Caco-2 (cell line): Measurements from ENCODE around the gene TCERG1. TPM values are rescaled to one million over a fixed set of nuclear protein-coding genes. Genes with fewer than 3 reads are reported as not detected.

Experiments
- BruUV-seq: library from RNA; stranded (reverse); fragments of 400-500 nt; replicated peaks from 2 replicates; lab custom pipeline; 2021; lab: Mats Ljungman, UMichigan
- CTCF ChIA-PET: fragments of 300-600 bp; sonication (Branson Sonifier 250); formaldehyde crosslinking; loops from one replicate; lab custom pipeline; 2022; ENCODE audit warnings: antibody characterized with exemption; lab: Charles Lee
- POLR2A ChIA-PET: fragments of 300-600 bp; sonication (Branson Sonifier 250); formaldehyde crosslinking; loops from one replicate; lab custom pipeline; 2022; ENCODE audit warnings: antibody characterized with exemption; lab: Charles Lee
- DNase-seq, 2 experiments: peaks; one replicate each; pipeline versions ENCODE4 v3.0.0 to v3.0.0-alpha.2; 2020 to 2022
- H3K27me3 ChIP-seq: replicated peaks from 2 replicates; pipeline ENCODE4 v1.6.0; 2011; ENCODE audit warnings: low read length; ENCODE audit not compliant: control insufficient read depth, insufficient read depth
- H3K36me3 ChIP-seq: 2 replicates; pipeline ENCODE4 v1.5.1; 2011; ENCODE audit warnings: low read length; ENCODE audit not compliant: control insufficient read depth, insufficient read depth
- H3K4me1 ChIP-seq: fragments of 250-450 bp; sonication (Bioruptor Pico); 2 replicates; pipeline ENCODE4 v1.5.1; 2020; ENCODE audit warnings: mild to moderate bottlenecking
- H3K4me3 ChIP-seq: 2 replicates; pipeline ENCODE4 v1.5.1; 2011; ENCODE audit warnings: low read depth, mild to moderate bottlenecking, control low read depth, low read length
- H3K9me3 ChIP-seq: fragments of 250-450 bp; sonication (Bioruptor Pico); 2 replicates; pipeline ENCODE4 v1.5.1; 2020; ENCODE audit warnings: mild to moderate bottlenecking, moderate library complexity
- H3K27ac Mint-ChIP-seq: one replicate; pipeline ENCODE4 v1.8.0; 2022; ENCODE audit warnings: mixed read lengths; ENCODE audit not compliant: unreplicated experiment
- H3K27me3 Mint-ChIP-seq: one replicate; pipeline ENCODE4 v1.8.0; 2022; ENCODE audit warnings: mixed read lengths; ENCODE audit not compliant: insufficient read depth, unreplicated experiment
- H3K36me3 Mint-ChIP-seq: one replicate; pipeline ENCODE4 v1.8.0; 2022; ENCODE audit warnings: mild to moderate bottlenecking, mixed read lengths; ENCODE audit not compliant: insufficient read depth, unreplicated experiment
- H3K4me1 Mint-ChIP-seq: one replicate; pipeline ENCODE4 v1.8.0; 2022; ENCODE audit warnings: low read depth, mixed read lengths; ENCODE audit not compliant: unreplicated experiment
- H3K4me3 Mint-ChIP-seq: one replicate; pipeline ENCODE4 v1.8.0; 2022; ENCODE audit warnings: mild to moderate bottlenecking, moderate library complexity, mixed read lengths; ENCODE audit not compliant: unreplicated experiment
- H3K9me3 Mint-ChIP-seq: one replicate; pipeline ENCODE4 v1.8.0; 2022; ENCODE audit warnings: mixed read lengths; ENCODE audit not compliant: unreplicated experiment
- CTCF ChIP-seq, 2 experiments: fragments of 200-600 bp in 1 of 2; IDR thresholded peaks; 1 replicate in 1 of 2; 2 replicates in 1 of 2; pipeline versions ENCODE4 v1.5.1 to v1.8.0; 2011 to 2022; ENCODE audit warnings: antibody characterized with exemption in 1 of 2, control low read depth in 1 of 2, inconsistent platforms in 1 of 2, low read depth in 1 of 2, low read length in 1 of 2, mild to moderate bottlenecking in 1 of 2, moderate library complexity in 1 of 2; ENCODE audit not compliant: insufficient read depth in 1 of 2, severe bottlenecking in 1 of 2, unreplicated experiment in 1 of 2
- intact Hi-C: fragments of 100-400 bp; cut with micrococcal nuclease; formaldehyde crosslinking; loops from one replicate; pipeline ENCODE4 v1.10.0; 2022; ENCODE audit not compliant: unreplicated experiment
- total RNA-seq: library from RNA; stranded (reverse); gene quantifications from 2 replicates; pipeline ENCODE4 v1.2.3, GENCODE V29; 2022

TCERG1 gene
- total RNA-seq, 1 experiment from 2014 or later, result 97.1 TPM

DNA sequence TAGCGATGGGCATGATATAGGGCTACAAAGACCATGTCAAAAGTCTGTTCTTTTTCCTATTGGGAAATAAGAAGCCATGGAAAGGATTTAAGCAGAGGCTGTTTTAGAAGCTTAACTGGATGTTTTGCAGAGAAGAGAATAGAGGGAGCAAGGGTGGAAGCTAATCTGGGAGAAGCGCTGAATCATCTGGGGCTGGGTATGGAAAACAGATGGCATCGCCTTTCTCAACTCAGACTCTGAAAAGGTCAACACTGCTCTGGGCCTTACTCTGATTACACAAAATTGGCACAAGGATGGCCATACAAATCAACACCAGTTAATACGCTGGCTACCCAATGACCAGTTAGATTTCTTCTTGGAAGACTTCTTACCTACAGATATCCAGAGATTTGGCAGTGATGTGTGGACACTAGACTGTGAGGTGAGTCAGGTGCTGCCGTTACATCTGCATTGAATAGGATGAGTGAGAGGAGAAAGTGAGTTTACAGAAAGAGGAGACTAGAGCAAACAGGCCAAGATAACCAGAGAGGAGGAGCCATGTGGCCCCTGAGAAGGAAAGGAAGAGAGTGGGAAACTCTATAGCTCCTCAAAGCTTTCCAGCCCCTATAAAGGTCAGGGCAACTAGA lies 6.2 kb upstream of the TCERG1 start:
- Mint-ChIP-seq H3K36me3 (no peaks in the 10 kb centered on the region), H3K27ac (no peak overlapping the region), H3K9me3 (no peaks in the 10 kb centered on the region), H3K27me3 (peaks cover 3% of the 10 kb centered on the region), H3K4me1 (no peaks in the 10 kb centered on the region), H3K4me3 (no peak overlapping the region)
- no peaks in the 10 kb centered on the region for H3K27me3 ChIP-seq
- intact Hi-C loops, result no loop called here
- no peak for TF ChIP-seq CTCF (IDR thresholded peaks at IDR 0.05; ENCODE audit: insufficient read depth in 1 of 2, low read depth in 1 of 2, low read length in 1 of 2, severe bottlenecking in 1 of 2, unreplicated experiment in 1 of 2)
- no peaks in the 10 kb centered on the region for H3K36me3 ChIP-seq
- POLR2A ChIA-PET, result no interaction called here
- no peaks in the 10 kb centered on the region for H3K4me1 ChIP-seq
- no peak overlapping the region for H3K4me3 ChIP-seq
- DNase-seq, result no peak
- H3K9me3 ChIP-seq, result no peaks in the 10 kb centered on the region
- BruUV-seq, result no TSS peak
- CTCF ChIA-PET, result no interaction called here

DNA sequence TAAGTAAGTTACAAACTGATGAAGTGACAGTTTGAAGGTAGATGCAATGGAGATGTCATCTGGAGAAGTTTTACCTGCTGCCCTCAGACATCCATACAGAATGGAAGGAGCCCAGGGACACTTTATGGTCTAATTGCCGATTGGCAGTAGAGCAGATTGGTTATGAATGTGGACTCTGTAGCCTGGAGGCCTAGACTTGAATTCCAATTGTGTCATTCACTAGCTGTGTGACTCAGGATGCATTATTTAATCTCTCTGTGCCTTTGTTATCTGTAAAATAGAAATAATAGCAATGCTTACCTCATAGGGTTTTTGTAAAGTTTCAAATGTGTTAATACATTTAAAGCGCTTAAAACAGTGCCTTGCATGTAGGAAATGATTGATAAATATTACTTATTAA lies 5.2 kb upstream of the TCERG1 start:
- no peaks in the 10 kb centered on the region for H3K4me1 Mint-ChIP-seq
- intact Hi-C loops, result no loop called here
- Histone ChIP-seq H3K27me3 (no peaks in the 10 kb centered on the region), H3K4me1 (no peaks in the 10 kb centered on the region), H3K4me3 (no peak overlapping the region), H3K36me3 (no peaks in the 10 kb centered on the region), H3K9me3 (no peaks in the 10 kb centered on the region)
- BruUV-seq, result no TSS peak
- no peak overlapping the region for H3K27ac Mint-ChIP-seq
- no peak overlapping the region for H3K4me3 Mint-ChIP-seq
- POLR2A ChIA-PET, result no interaction called here
- peaks cover 2% of the 10 kb centered on the region for H3K36me3 Mint-ChIP-seq
- DNase-seq, result no peak
- H3K9me3 Mint-ChIP-seq, result no peaks in the 10 kb centered on the region
- peaks cover 3% of the 10 kb centered on the region for H3K27me3 Mint-ChIP-seq
- CTCF ChIA-PET, result no interaction called here
- no peak for TF ChIP-seq CTCF (IDR thresholded peaks at IDR 0.05; ENCODE audit: insufficient read depth in 1 of 2, low read depth in 1 of 2, low read length in 1 of 2, severe bottlenecking in 1 of 2, unreplicated experiment in 1 of 2)

DNA sequence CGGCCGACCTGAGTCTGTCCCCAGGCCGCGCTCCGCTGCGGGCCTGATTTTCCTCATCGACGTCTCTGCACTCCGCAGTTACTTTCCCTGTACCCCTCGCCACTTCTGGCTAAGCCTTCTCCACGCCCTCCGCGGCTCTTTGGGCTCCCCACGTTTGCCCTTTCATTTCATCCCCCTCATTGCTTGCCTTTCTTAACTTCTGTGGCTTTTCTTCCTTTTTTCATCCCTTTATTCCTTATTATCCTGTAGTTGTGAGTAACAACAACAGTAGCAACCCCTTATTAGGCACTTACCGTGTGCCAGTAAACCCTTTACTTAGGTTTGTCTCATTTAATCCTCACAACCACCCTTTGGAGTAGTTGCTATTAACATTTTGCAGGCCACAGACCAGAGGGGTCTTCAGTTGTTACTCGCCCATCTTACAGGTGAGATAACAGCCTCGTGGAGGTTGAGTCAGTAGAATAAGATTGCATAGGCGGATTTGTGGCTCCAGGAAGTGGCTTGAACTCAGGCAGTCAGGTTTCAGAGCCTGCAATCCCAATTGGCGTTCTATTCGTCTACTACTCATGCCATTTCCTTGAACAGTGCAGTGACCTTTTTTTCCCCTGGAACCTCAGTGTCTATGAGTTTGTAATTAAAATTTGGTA lies 724 bp downstream of the TCERG1 start:
- POLR2A ChIA-PET, result no interaction called here
- H3K4me1 Mint-ChIP-seq, result peaks cover 16% of the 10 kb centered on the region
- CTCF ChIA-PET, result no interaction called here
- H3K9me3 Mint-ChIP-seq, result no peaks in the 10 kb centered on the region
- H3K4me3 ChIP-seq, result peak overlapping the region; percentile 90
- no TSS peak for BruUV-seq
- H3K27me3 ChIP-seq, result no peaks in the 10 kb centered on the region
- no peak for TF ChIP-seq CTCF (IDR thresholded peaks at IDR 0.05; ENCODE audit: insufficient read depth in 1 of 2, low read depth in 1 of 2, low read length in 1 of 2, severe bottlenecking in 1 of 2, unreplicated experiment in 1 of 2)
- H3K27ac Mint-ChIP-seq, result peak overlapping the region; percentile 98
- H3K9me3 ChIP-seq, result no peaks in the 10 kb centered on the region
- peaks cover 34% of the 10 kb centered on the region for H3K4me1 ChIP-seq
- H3K4me3 Mint-ChIP-seq, result peak overlapping the region; percentile 95
- no peaks in the 10 kb centered on the region for H3K36me3 ChIP-seq
- intact Hi-C loops, result no loop called here
- H3K36me3 Mint-ChIP-seq, result peaks cover 14% of the 10 kb centered on the region
- no peaks in the 10 kb centered on the region for H3K27me3 Mint-ChIP-seq
- peak in 1 of 2 experiments; percentile 21 for DNase-seq
